DMS114 treated with DMSO at 0.1 percent for 48 hours (cell line): ENCODE measurements around the gene ANKS1A.

ENCODE experiments used
- DNase-seq: peaks from one replicate; lab custom pipeline; 2025; ENCODE audit not compliant: unreplicated experiment; lab: John Stamatoyannopoulos, UW

Gene ANKS1A

DNA sequence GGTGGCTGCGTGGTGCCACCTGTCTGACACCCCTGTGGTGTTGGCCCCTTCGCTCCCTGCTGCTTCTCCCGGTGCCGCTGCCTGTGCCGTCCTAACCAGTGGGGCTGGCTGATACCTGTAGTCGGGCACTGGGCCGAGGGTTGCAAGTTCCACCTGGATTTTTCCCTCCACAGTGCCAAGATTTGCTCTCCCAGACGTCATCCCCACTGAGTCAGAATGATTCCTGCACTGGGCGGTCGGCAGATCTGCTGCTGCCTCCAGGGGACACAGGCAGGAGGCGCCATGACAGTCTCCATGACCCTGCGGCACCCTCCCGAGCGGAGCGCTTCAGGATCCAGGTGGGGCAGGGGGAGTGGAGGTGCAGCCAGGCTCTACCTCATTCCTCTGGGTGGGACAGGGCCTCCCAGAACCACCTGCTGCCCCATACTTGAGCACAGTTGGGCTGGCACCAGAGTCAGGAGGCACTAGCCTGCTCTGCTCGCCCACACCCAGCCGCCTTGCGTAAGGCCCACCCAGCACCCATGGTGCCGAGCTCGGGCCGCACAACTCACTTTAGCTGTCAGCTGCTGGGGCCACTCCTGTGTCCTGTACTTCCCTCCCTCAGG is 191.9 kb downstream of the ANKS1A start:
- no peak for DNase-seq

DNA sequence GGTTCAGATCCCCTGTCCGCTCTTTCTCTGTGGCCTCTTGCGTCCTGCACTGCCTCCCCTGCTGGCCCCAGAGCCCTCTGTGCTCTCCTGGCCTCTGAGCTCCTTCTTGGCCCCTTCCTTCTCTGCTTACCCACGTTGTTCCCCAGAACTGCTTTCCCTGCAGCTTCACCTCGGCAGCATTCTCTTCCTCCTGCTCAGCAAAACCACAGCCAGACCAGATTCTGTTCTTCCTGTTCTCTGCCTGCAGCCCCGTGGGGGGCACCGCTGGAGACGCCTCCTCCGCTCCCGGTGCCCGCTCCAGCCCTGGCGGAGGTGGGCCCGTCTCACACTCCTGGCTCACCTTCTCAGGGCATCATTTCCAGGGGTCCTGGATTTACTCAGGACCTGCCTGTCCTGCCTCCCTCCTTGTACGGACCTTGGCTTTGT is 192.4 kb downstream of the ANKS1A start:
- DNase-seq, result no peak

GRCh38 chr6:35082046-35082732 is 193.1 kb downstream of the ANKS1A start:
- DNase-seq, result no peak

- no peak for DNase-seq
Measured at GRCh38 chr6:35082733-35083403, 193.8 kb downstream of the ANKS1A start.

- DNase-seq, result no peak
Measured at GRCh38 chr6:35083507-35083906, 194.5 kb downstream of the ANKS1A start.

GRCh38 chr6:35084041-35084491 is 195.0 kb downstream of the ANKS1A start:
- no peak for DNase-seq

- no peak for DNase-seq
Measured at GRCh38 chr6:35084511-35085203, 195.6 kb downstream of the ANKS1A start.

DNA sequence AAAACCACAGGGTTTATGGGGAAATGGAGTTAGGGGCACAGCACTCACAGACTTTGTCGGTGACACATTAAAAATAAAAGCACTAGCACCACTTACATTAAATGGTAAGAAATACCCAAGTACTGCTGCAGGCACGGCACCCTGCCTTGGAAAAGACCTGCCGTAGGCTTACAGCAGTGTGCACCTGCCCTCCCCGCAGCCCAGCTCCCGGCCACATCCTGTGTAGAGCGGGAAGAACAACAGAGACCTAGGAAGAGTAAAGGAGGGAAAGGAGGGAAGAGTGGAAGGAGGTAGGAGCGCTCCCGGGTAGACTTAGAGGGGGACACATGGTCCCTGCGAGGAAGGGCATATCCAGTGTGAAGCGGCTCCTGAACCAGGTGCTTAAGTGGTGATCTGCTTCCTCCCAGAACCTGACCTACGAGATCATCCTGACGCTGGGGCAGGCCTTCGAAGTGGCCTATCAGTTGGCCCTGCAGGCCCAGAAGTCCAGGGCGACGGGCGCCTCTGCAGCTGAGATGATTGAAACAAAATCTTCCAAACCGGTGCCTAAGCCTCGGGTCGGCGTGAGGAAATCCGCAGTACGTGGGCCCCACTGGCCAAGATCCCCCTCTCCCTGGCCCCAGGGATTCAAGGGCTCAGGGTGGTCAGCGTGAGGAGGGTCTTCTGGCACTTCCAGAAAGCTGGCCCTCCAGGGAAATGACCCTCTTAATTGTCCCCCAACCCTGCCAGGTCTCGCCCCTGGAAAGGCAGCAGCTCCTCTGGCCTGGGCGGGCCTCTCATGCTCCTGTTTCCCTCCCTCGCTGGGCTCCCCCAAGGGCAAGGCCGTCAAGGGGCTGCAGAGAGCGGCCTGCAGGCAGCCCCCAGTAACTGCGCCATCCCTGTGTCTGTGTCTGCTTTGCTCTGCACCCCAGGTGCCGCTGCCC is 196.6 kb downstream of the ANKS1A start:
- DNase-seq, result no peak

DNA sequence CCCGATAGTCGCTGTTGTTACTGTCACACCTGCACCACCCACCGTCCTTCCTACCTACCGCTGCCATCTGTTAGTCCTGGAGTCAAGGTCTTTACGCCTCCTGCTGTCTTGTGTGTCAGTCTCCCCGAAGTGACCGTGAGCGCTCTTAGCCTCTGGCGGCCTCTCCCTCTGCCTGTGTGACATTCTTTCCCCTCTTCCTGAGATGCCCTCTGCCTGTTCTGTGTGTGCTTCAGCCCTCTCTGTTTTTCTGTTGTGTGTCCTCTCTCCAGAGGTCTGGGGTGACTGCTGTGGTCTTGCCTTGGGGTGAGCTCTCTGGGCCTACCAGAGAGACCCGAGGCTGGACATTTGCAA is 197.2 kb downstream of the ANKS1A start:
- DNase-seq, result no peak

- no peak for DNase-seq
Measured at GRCh38 chr6:35086636-35087360, 197.7 kb downstream of the ANKS1A start.

- no peak for DNase-seq
Measured at GRCh38 chr6:35087361-35088280, 198.6 kb downstream of the ANKS1A start.

DNA sequence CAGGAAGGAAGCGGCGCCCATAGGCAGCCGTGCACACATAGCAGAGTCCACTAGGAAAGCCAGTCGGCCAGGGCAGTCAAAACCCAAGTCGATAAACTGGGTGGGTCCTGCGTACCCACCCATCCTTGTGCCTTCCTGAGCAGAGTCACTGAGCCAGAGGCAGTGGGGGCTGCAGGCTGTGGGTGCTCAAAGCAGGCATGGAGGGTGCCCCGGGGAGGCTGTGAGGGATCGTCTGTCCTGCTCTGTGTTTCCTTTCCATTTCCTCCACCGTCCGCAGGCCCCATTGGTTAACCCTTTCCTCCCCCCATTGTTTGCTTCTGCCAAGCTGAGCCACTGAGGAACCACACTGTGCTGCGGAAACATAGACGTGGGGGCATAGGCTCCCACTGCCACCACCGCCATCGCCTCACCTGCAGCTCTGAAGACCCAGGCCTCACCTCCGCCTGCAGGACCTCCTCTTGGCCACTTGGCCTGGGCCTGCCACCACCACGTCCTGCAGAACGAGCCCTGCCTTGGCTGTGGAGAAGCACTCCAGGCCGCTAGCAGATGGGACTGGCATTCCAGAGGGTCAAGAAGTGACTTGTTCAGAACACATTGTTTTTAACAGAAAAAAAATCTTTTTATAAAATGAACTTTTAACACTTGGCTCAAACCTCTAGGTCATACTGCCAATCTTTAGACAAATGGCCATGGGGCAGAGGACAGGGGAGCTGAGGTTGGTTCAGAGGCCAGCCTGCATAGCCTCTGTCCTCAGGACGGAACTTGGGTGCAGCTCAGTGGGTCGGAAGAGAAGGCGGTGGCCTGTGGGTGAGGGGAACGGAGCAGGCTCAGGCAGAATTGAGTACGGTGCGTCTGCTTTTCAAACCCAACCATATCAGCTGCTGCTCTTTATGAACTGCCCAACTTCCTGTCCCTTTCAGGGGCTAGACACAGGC is 199.5 kb downstream of the ANKS1A start:
- no peak for DNase-seq

DNA sequence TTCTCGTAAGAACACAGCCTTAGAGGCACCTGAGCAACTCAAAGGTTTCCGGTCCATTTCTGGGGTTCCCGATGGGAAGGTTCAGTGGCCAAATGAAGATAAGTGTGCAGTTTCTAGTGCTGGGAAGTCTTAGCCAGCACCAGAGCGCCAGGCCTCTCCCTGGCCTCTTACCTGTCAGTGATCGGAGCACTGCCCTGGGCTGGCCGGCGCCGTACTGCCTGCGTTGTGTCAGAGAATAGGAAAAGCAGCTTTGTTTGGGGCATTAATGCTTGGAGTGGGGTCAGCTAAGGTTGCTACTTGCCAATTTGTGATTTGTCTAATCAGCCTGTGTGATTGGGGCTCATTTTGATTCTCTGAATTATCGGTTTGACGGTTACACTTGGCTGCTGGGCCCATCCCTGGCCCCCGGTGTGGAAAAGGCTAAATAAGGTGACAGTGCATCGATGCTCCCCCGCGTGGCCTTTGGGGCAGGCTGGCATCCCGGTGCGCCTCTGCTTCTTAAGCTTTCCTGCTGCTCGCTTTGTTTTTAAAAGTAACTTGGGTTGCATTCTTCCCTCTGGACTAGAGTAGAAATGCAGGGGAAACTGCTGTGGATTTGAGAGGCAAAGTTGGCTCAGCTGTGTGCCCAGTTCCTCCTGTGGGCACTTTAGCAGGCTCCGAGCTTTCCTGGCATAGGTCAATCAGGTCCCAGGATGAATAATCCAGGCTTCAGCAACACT is 200.3 kb downstream of the ANKS1A start:
- DNase-seq, result no peak

- DNase-seq, result no peak
Measured at GRCh38 chr6:35089935-35090505, 201.0 kb downstream of the ANKS1A start.

GRCh38 chr6:35090734-35091133 is 201.7 kb downstream of the ANKS1A start:
- DNase-seq, result no peak

- no peak for DNase-seq
Measured at GRCh38 chr6:35091346-35092083, 202.5 kb downstream of the ANKS1A start.
